ENCODE measurements around the gene G6PC3. TPM values are rescaled to one million over a fixed set of nuclear protein-coding genes. Genes with fewer than 3 reads are reported as not detected.

G6PC3 gene
- total and polyA plus RNA-seq, 2 donors (not counting 3 experiments of a cell fraction or from before 2014, with no cell fraction given): 78.4 to 194 TPM

DNA sequence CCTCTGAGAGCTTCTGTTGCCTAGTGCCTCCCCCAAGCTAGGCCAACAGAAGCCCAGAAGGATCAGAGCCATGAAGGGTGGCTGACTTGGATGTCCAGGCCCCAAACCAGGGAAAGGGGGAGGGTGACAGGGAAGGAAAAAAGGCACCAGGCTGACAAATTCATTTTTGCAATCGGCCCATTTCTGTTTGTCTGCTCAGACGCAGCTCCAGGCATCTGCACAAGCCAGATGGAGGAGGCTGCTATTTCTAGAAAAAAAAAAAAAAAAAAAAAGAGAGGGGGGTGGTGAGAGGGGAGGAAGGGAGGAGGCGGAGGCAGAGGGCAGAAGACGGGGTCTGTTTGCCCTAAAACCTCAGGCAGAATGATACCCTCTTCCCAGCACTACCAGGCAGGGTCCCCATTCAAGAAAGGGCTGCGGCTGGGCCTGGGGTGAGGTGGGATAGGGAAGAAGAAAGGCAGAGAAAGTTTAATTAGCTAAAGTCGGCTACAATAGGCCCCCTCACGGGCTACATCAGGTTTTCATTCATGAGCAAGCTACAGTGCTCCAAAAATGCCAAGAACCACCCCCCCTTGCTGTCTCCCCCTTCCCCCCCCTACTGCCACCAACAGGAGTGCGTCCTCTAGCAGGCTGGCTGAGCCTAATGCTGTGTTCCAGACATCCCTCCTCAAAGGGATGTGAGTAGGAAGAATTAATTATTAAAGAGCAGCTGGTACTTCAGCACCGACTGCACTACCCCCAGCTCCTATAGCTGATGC, 50.5 kb downstream of the G6PC3 start:
- Histone ChIP-seq H3K79me2 (ENCODE audit: control insufficient read depth, insufficient read depth, low read length) (no peaks in the 10 kb centered on the region), H3K4me3 (replicated peaks in 1 of 3; ENCODE audit: insufficient read depth in 1 of 3, low read depth in 1 of 3, low read length in 3 of 3) (no peak overlapping the region), H3K4me2 (ENCODE audit: insufficient read depth, low read length) (no peak overlapping the region), H3K36me3 (ENCODE audit: control insufficient read depth in 2 of 2, extremely low read depth in 1 of 2, insufficient read depth in 2 of 2, low read length in 2 of 2) (peaks cover 0 to under 1% of the 10 kb centered on the region in 2 experiments), H3K27me3 (ENCODE audit: control insufficient read depth in 2 of 2, insufficient read depth in 2 of 2, low read length in 2 of 2) (peaks cover 2 to 7% of the 10 kb centered on the region in 2 experiments), H3K9me1 (replicated peaks; ENCODE audit: control insufficient read depth, extremely low read depth, insufficient read depth, low read length) (no peaks in the 10 kb centered on the region), H3K27ac (ENCODE audit: insufficient read depth, low read depth, low read length) (no peak overlapping the region), H4K20me1 (replicated peaks; ENCODE audit: control insufficient read depth, extremely low read depth, insufficient read depth, low read length) (no peaks in the 10 kb centered on the region), H3K4me1 (ENCODE audit: control insufficient read depth, extremely low read depth, insufficient read depth, low read length) (peaks cover 7% of the 10 kb centered on the region), H2AFZ (ENCODE audit: low read depth, low read length) (no peak overlapping the region), H3K9ac (replicated peaks; ENCODE audit: extremely low read depth, insufficient read depth, low read length) (no peak overlapping the region), H3K9me3 (replicated peaks; ENCODE audit: control insufficient read depth, insufficient read depth, low read length) (no peaks in the 10 kb centered on the region)
- no TSS peak for BruUV-seq (replicated peaks)
- FAIRE-seq (no peak), DNase-seq (ENCODE audit: low read depth, low spot score) (no peak)
- POLR2A ChIA-PET: interaction anchor here (0.9 kb wide), 1 partner anchor 9 kb away, joined by 8 read pairs; no protein-coding TSS in a partner anchor
- CTCF ChIA-PET: interaction anchor here (0.8 to 1.5 kb wide), 6 partner anchors 11 to 177 kb away, joined by 3 to 4 read pairs (median 3); no protein-coding TSS in a partner anchor
- TF ChIP-seq GATA2 (IDR thresholded peaks at IDR 0.05; ENCODE audit: insufficient read depth, insufficient read length, low read depth, low read length): no peak
- intact Hi-C loops (cut with micrococcal nuclease) (no loop called here), dilution Hi-C loops (cut with MboI; ENCODE audit: extremely low pct_ligation_motif_present, low sequenced_read_pairs) (no loop called here)

DNA sequence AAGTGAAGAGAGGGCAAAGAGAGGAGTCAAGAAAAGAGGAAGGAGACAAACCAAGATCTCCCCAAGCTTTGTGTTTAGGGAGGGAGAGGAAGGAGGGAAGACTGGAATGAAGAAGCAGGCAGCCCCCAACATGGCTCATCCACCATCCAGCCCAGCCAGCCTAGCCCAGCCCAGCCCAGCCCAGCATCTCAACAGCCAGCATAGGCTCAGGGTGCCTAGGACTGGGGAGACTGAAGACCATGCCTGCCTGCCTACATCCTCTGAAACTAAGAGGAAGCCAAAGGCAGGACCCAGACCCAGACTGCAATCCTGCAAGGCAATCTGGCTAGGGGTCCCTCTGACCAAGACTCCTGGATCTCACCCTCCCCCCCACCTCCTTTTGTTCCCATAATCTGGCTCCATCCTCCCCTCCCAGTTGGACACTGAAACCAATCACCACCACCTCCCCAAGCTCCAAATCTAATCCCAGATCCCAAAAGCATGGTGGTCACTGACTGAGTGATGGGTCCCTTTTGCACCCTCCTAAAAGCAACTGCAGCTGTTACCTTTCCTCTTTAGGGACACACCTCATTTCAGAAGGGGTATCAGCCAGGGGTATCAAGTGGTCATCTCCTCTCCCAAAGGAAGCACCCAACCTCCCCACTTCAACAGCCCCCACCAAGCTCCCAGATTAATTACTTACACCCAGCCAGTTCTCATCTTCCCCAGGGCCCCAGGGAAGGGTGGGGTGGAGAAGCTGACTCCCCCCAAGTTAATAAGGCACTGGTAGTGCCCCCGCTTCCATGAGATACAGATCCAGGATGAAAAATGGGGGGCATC, 51.7 kb downstream of the G6PC3 start:
- dilution Hi-C loops (cut with MboI; ENCODE audit: extremely low pct_ligation_motif_present, low sequenced_read_pairs): no loop called here
- Histone ChIP-seq H3K4me3 (replicated peaks in 1 of 3; ENCODE audit: insufficient read depth in 1 of 3, low read depth in 1 of 3, low read length in 3 of 3) (peak overlapping the region in 2 of 3 experiments; percentile 78 to 80), H4K20me1 (replicated peaks; ENCODE audit: control insufficient read depth, extremely low read depth, insufficient read depth, low read length) (no peaks in the 10 kb centered on the region), H3K9me1 (replicated peaks; ENCODE audit: control insufficient read depth, extremely low read depth, insufficient read depth, low read length) (no peaks in the 10 kb centered on the region), H3K4me2 (ENCODE audit: insufficient read depth, low read length) (peak overlapping the region; percentile 75), H3K9ac (replicated peaks; ENCODE audit: extremely low read depth, insufficient read depth, low read length) (peak overlapping the region; percentile 86), H3K27me3 (ENCODE audit: control insufficient read depth in 2 of 2, insufficient read depth in 2 of 2, low read length in 2 of 2) (peaks cover 2 to 7% of the 10 kb centered on the region in 2 experiments), H3K79me2 (ENCODE audit: control insufficient read depth, insufficient read depth, low read length) (no peaks in the 10 kb centered on the region), H3K4me1 (ENCODE audit: control insufficient read depth, extremely low read depth, insufficient read depth, low read length) (peaks cover 7% of the 10 kb centered on the region), H3K36me3 (ENCODE audit: control insufficient read depth in 2 of 2, extremely low read depth in 1 of 2, insufficient read depth in 2 of 2, low read length in 2 of 2) (no peaks in the 10 kb centered on the region), H2AFZ (ENCODE audit: low read depth, low read length) (no peak overlapping the region), H3K9me3 (replicated peaks; ENCODE audit: control insufficient read depth, insufficient read depth, low read length) (no peaks in the 10 kb centered on the region), H3K27ac (ENCODE audit: insufficient read depth, low read depth, low read length) (no peak overlapping the region)
- BruUV-seq (replicated peaks): TSS peak; percentile 44
- TF ChIP-seq EZH2 (IDR thresholded peaks at IDR 0.05; ENCODE audit: borderline replicate concordance, low read depth, low read length, severe bottlenecking): no peak
- TF ChIP-seq GATA2 (IDR thresholded peaks at IDR 0.05; ENCODE audit: insufficient read depth, insufficient read length, low read depth, low read length): no peak
- TF ChIP-seq POLR2AphosphoS5 (IDR thresholded peaks at IDR 0.05; ENCODE audit: insufficient read depth, low read depth, low read length): no peak
- no peak for TF ChIP-seq POLR2A (IDR thresholded peaks at IDR 0.05; ENCODE audit: low read depth, low read length)
- TF ChIP-seq JUN (IDR thresholded peaks at IDR 0.05; ENCODE audit: borderline replicate concordance, insufficient read depth, insufficient read length, low read depth): no peak
- TF ChIP-seq, protein P1, sequence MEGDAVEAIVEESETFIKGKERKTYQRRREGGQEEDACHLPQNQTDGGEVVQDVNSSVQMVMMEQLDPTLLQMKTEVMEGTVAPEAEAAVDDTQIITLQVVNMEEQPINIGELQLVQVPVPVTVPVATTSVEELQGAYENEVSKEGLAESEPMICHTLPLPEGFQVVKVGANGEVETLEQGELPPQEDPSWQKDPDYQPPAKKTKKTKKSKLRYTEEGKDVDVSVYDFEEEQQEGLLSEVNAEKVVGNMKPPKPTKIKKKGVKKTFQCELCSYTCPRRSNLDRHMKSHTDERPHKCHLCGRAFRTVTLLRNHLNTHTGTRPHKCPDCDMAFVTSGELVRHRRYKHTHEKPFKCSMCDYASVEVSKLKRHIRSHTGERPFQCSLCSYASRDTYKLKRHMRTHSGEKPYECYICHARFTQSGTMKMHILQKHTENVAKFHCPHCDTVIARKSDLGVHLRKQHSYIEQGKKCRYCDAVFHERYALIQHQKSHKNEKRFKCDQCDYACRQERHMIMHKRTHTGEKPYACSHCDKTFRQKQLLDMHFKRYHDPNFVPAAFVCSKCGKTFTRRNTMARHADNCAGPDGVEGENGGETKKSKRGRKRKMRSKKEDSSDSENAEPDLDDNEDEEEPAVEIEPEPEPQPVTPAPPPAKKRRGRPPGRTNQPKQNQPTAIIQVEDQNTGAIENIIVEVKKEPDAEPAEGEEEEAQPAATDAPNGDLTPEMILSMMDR (IDR thresholded peaks at IDR 0.05; ENCODE audit: extremely low read depth in 1 of 2, insufficient read depth in 1 of 2, low read depth in 1 of 2, low read length in 2 of 2): no peak
- ChIA-PET POLR2A (no interaction called here), CTCF (interaction anchor here (0.7 to 2.2 kb wide), 11 partner anchors 8 to 178 kb away, joined by 3 to 17 read pairs (median 4); partner anchors contain the start of gene G6PC3)
- FAIRE-seq (no peak), DNase-seq (ENCODE audit: low read depth, low spot score) (no peak)
- intact Hi-C loops (cut with micrococcal nuclease): no loop called here

Data from endothelial cell of umbilical vein (primary cell).